GM21528 (cell line): ENCODE measurements around the gene GRPEL1.

Experiments
- ATAC-seq: cut with Tn5 transposase; IDR thresholded peaks from one replicate; pipeline ENCODE4 v1.9.1; 2021; ENCODE audit warnings: mild to moderate bottlenecking, moderate library complexity; ENCODE audit not compliant: unreplicated experiment, low FRiP score

GRPEL1 gene

GRCh38 chr4:7046971-7047370 is 20.9 kb downstream of the GRPEL1 start:
- no peak for ATAC-seq

- ATAC-seq = no peak
These were observed 21.6 kb downstream of the GRPEL1 start for GRCh38 chr4:7045961-7046921.

GRCh38 chr4:7045553-7045952 is 22.3 kb downstream of the GRPEL1 start:
- ATAC-seq = no peak

- no peak for ATAC-seq
These were observed 23.5 kb downstream of the GRPEL1 start for GRCh38 chr4:7044137-7044930.

GRCh38 chr4:7043284-7044136 is 24.4 kb downstream of the GRPEL1 start, which contains the start of gene TADA2B:
Gene TADA2B, plus strand, starts transcription at chr4:7043372. Its CDS starts 208 bp downstream, at chr4:7043580.
- peak; percentile 19 for ATAC-seq

- peak; percentile 84 for ATAC-seq
These were observed 25.2 kb downstream of the GRPEL1 start for GRCh38 chr4:7042503-7043283.

GRCh38 chr4:7041801-7042502 is 25.9 kb downstream of the GRPEL1 start:
- no peak for ATAC-seq

- ATAC-seq = no peak
These were observed 26.6 kb downstream of the GRPEL1 start for GRCh38 chr4:7041246-7041645.

GRCh38 chr4:7040765-7041164 is 27.1 kb downstream of the GRPEL1 start:
- ATAC-seq = no peak

- ATAC-seq = no peak
These were observed 30.4 kb downstream of the GRPEL1 start for GRCh38 chr4:7037425-7037824.

- ATAC-seq = no peak
These were observed 33.4 kb downstream of the GRPEL1 start for GRCh38 chr4:7034262-7035081.

GRCh38 chr4:7032596-7032995 is 35.3 kb downstream of the GRPEL1 start:
- ATAC-seq = no peak

GRCh38 chr4:7031558-7032449 is 36.1 kb downstream of the GRPEL1 start:
- ATAC-seq = no peak

GRCh38 chr4:7030856-7031255 is 37.0 kb downstream of the GRPEL1 start:
- no peak for ATAC-seq

GRCh38 chr4:7029921-7030320 is 37.9 kb downstream of the GRPEL1 start:
- no peak for ATAC-seq

- ATAC-seq = no peak
These were observed 38.7 kb downstream of the GRPEL1 start for GRCh38 chr4:7029212-7029611.

- no peak for ATAC-seq
These were observed 40.0 kb downstream of the GRPEL1 start for GRCh38 chr4:7027913-7028312.
